ENCODE data around the gene ARHGEF12.

Gene ARHGEF12

GRCh38 chr11:120519474-120519873, 183.3 kb downstream of the ARHGEF12 start:
- TF ChIP-seq GATA3 (IDR thresholded peaks at IDR 0.05; ENCODE audit: low read depth, low read length) (no peak), GATA2 (IDR thresholded peaks at IDR 0.05; ENCODE audit: low read depth, low read length) (no peak)

- TF ChIP-seq GATA3 (IDR thresholded peaks at IDR 0.05; ENCODE audit: low read depth, low read length): no peak
- no peak for TF ChIP-seq GATA2 (IDR thresholded peaks at IDR 0.05; ENCODE audit: low read depth, low read length)
These were observed 184.0 kb downstream of the ARHGEF12 start for GRCh38 chr11:120520091-120520822.

- no peak for TF ChIP-seq GATA3 (IDR thresholded peaks at IDR 0.05; ENCODE audit: low read depth, low read length)
- no peak for TF ChIP-seq GATA2 (IDR thresholded peaks at IDR 0.05; ENCODE audit: low read depth, low read length)
These were observed 185.0 kb downstream of the ARHGEF12 start for GRCh38 chr11:120521176-120521575.

GRCh38 chr11:120522021-120522420, 185.8 kb downstream of the ARHGEF12 start:
- TF ChIP-seq GATA3 (IDR thresholded peaks at IDR 0.05; ENCODE audit: low read depth, low read length): no peak
- no peak for TF ChIP-seq GATA2 (IDR thresholded peaks at IDR 0.05; ENCODE audit: low read depth, low read length)

- TF ChIP-seq GATA3 (IDR thresholded peaks at IDR 0.05; ENCODE audit: low read depth, low read length) (no peak), GATA2 (IDR thresholded peaks at IDR 0.05; ENCODE audit: low read depth, low read length) (no peak)
These were observed 186.5 kb downstream of the ARHGEF12 start for GRCh38 chr11:120522736-120523135.

- TF ChIP-seq GATA2 (IDR thresholded peaks at IDR 0.05; ENCODE audit: low read depth, low read length) (no peak), GATA3 (IDR thresholded peaks at IDR 0.05; ENCODE audit: low read depth, low read length) (no peak)
These were observed 187.0 kb downstream of the ARHGEF12 start for GRCh38 chr11:120523196-120523595.

- TF ChIP-seq GATA3 (IDR thresholded peaks at IDR 0.05; ENCODE audit: low read depth, low read length) (no peak), GATA2 (IDR thresholded peaks at IDR 0.05; ENCODE audit: low read depth, low read length) (no peak)
These were observed 188.4 kb downstream of the ARHGEF12 start for GRCh38 chr11:120524536-120525085.

GRCh38 chr11:120525261-120526171, 189.3 kb downstream of the ARHGEF12 start:
- no peak for TF ChIP-seq GATA2 (IDR thresholded peaks at IDR 0.05; ENCODE audit: low read depth, low read length)
- TF ChIP-seq GATA3 (IDR thresholded peaks at IDR 0.05; ENCODE audit: low read depth, low read length): no peak

- no peak for TF ChIP-seq GATA2 (IDR thresholded peaks at IDR 0.05; ENCODE audit: low read depth, low read length)
- no peak for TF ChIP-seq GATA3 (IDR thresholded peaks at IDR 0.05; ENCODE audit: low read depth, low read length)
These were observed 190.0 kb downstream of the ARHGEF12 start for GRCh38 chr11:120526241-120526640.

- TF ChIP-seq GATA2 (IDR thresholded peaks at IDR 0.05; ENCODE audit: low read depth, low read length): 0 out of 2 replicates have a peak, but pooled peaks have one; percentile 16
- no peak for TF ChIP-seq GATA3 (IDR thresholded peaks at IDR 0.05; ENCODE audit: low read depth, low read length)
These were observed 191.0 kb downstream of the ARHGEF12 start for GRCh38 chr11:120527111-120527761.

GRCh38 chr11:120528749-120529148, 192.5 kb downstream of the ARHGEF12 start:
- no peak for TF ChIP-seq GATA2 (IDR thresholded peaks at IDR 0.05; ENCODE audit: low read depth, low read length)

GRCh38 chr11:120529214-120529613, 193.0 kb downstream of the ARHGEF12 start:
- no peak for TF ChIP-seq GATA2 (IDR thresholded peaks at IDR 0.05; ENCODE audit: low read depth, low read length)
- no peak for TF ChIP-seq GATA3 (IDR thresholded peaks at IDR 0.05; ENCODE audit: low read depth, low read length)

- TF ChIP-seq GATA2 (IDR thresholded peaks at IDR 0.05; ENCODE audit: low read depth, low read length): no peak
- no peak for TF ChIP-seq GATA3 (IDR thresholded peaks at IDR 0.05; ENCODE audit: low read depth, low read length)
These were observed 193.7 kb downstream of the ARHGEF12 start for GRCh38 chr11:120529911-120530310.

Measured in SH-SY5Y (cell line).